Measurements from ENCODE around the gene TMPRSS9.

TMPRSS9 gene

GRCh38 chr19:2333027-2333806 lies 26.8 kb upstream of the TMPRSS9 start:
- Histone ChIP-seq H4K91ac (ENCODE audit: low read depth, low read length) (no peak overlapping the region), H3K79me2 (ENCODE audit: control insufficient read depth, insufficient read depth, low read length, poor library complexity) (peaks cover 9% of the 10 kb centered on the region), H3K9ac (ENCODE audit: low read length) (no peak overlapping the region), H2BK120ac (ENCODE audit: insufficient read depth, low read length, poor library complexity) (no peak overlapping the region), H3K27ac (ENCODE audit: low read depth, low read length) (no peak overlapping the region), H3K4me1 (ENCODE audit: control insufficient read depth in 1 of 2, insufficient read depth in 2 of 2, low read length in 2 of 2) (peaks cover 15 to 29% of the 10 kb centered on the region in 2 experiments), H2AK5ac (ENCODE audit: low read length) (no peak overlapping the region), H2BK5ac (ENCODE audit: low read depth, low read length, poor library complexity) (no peak overlapping the region), H3K14ac (ENCODE audit: low read length) (no peak overlapping the region), H3K79me1 (ENCODE audit: low read length) (peaks cover 7% of the 10 kb centered on the region), H2BK12ac (ENCODE audit: low read length) (no peak overlapping the region), H4K8ac (ENCODE audit: low read depth, low read length) (no peak overlapping the region), H2AFZ (ENCODE audit: insufficient read depth, low read length, poor library complexity) (no peak overlapping the region), H3K36me3 (ENCODE audit: control insufficient read depth in 1 of 2, insufficient read depth in 2 of 2, low read length in 2 of 2) (peaks cover 0 to 4% of the 10 kb centered on the region in 2 experiments), H3K4ac (ENCODE audit: low read depth, low read length) (no peak overlapping the region), H3K9me3 (ENCODE audit: insufficient read depth, low read depth, low read length) (peaks cover 9% of the 10 kb centered on the region), H3K27me3 (ENCODE audit: insufficient read depth, low read length) (no peaks in the 10 kb centered on the region), H3K4me3 (ENCODE audit: low read depth, low read length) (no peak overlapping the region), H4K12ac (ENCODE audit: low read depth, low read length) (no peak overlapping the region), H3K23ac (ENCODE audit: low read length) (no peak overlapping the region), H3K4me2 (ENCODE audit: low read length) (no peak overlapping the region), H3K18ac (ENCODE audit: low read length) (no peak overlapping the region)
- peak in 1 of 2 donors; percentile 55 for DNase-seq
- no CpG with 5 or more reads among the region's 27 CpGs for WGBS (ENCODE audit: extremely low coverage, insufficient coverage, insufficient read length)

GRCh38 chr19:2333807-2334211 lies 26.3 kb upstream of the TMPRSS9 start:
- Histone ChIP-seq H3K36me3 (ENCODE audit: control insufficient read depth in 1 of 2, insufficient read depth in 2 of 2, low read length in 2 of 2) (peaks cover 3 to 6% of the 10 kb centered on the region in 2 experiments), H3K14ac (ENCODE audit: low read length) (no peak overlapping the region), H4K91ac (ENCODE audit: low read depth, low read length) (no peak overlapping the region), H3K79me2 (ENCODE audit: control insufficient read depth, insufficient read depth, low read length, poor library complexity) (peaks cover 5% of the 10 kb centered on the region), H4K8ac (ENCODE audit: low read depth, low read length) (no peak overlapping the region), H3K18ac (ENCODE audit: low read length) (no peak overlapping the region), H3K79me1 (ENCODE audit: low read length) (peaks cover 2% of the 10 kb centered on the region), H3K4me3 (ENCODE audit: low read depth, low read length) (no peak overlapping the region), H2BK5ac (ENCODE audit: low read depth, low read length, poor library complexity) (no peak overlapping the region), H2AK5ac (ENCODE audit: low read length) (no peak overlapping the region), H2BK12ac (ENCODE audit: low read length) (no peak overlapping the region), H3K23ac (ENCODE audit: low read length) (no peak overlapping the region), H3K9ac (ENCODE audit: low read length) (no peak overlapping the region), H3K4ac (ENCODE audit: low read depth, low read length) (no peak overlapping the region), H2BK120ac (ENCODE audit: insufficient read depth, low read length, poor library complexity) (no peak overlapping the region), H2AFZ (ENCODE audit: insufficient read depth, low read length, poor library complexity) (no peak overlapping the region), H3K27me3 (ENCODE audit: insufficient read depth, low read length) (no peaks in the 10 kb centered on the region), H3K4me1 (ENCODE audit: control insufficient read depth in 1 of 2, insufficient read depth in 2 of 2, low read length in 2 of 2) (peaks cover 15 to 29% of the 10 kb centered on the region in 2 experiments), H3K4me2 (ENCODE audit: low read length) (no peak overlapping the region), H3K9me3 (ENCODE audit: insufficient read depth, low read depth, low read length) (peaks cover 9% of the 10 kb centered on the region), H4K12ac (ENCODE audit: low read depth, low read length) (no peak overlapping the region), H3K27ac (ENCODE audit: low read depth, low read length) (no peak overlapping the region)
- WGBS (ENCODE audit: extremely low coverage, insufficient coverage, insufficient read length): no CpG with 5 or more reads among the region's 11 CpGs
- no peak for DNase-seq

DNA sequence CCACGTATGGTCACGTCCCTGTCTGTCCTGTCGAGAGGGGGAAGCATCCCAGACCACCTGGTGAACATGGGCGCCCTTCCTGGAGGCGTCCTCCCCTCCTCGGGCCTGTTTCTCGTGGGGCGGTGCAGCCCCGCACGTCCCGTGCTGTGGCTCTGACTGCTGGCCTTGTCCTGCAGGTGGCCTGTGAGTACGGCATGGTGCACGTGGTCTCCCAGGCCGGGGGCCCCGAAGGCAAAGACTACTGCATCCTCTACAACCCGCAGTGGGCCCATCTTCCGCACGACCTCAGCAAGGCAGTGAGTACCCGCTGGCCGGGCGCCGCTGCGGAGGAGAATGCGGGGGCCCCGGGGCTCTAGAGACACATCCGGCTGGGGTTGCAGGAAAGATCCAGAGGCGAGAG lies 25.6 kb upstream of the TMPRSS9 start:
- no CpG with 5 or more reads among the region's 27 CpGs for WGBS (ENCODE audit: extremely low coverage, insufficient coverage, insufficient read length)

GRCh38 chr19:2334986-2335846 lies 24.8 kb upstream of the TMPRSS9 start:
- H4K8ac ChIP-seq (ENCODE audit: low read depth, low read length): no peak overlapping the region
- H3K4me1 ChIP-seq (ENCODE audit: control insufficient read depth in 1 of 2, insufficient read depth in 2 of 2, low read length in 2 of 2): peaks cover 9 to 19% of the 10 kb centered on the region in 2 experiments
- peaks cover 9% of the 10 kb centered on the region for H3K9me3 ChIP-seq (ENCODE audit: insufficient read depth, low read depth, low read length)
- H3K27ac ChIP-seq (ENCODE audit: low read depth, low read length): no peak overlapping the region
- DNase-seq: no peak
- no peak overlapping the region for H3K4me3 ChIP-seq (ENCODE audit: low read depth, low read length)
- no CpG with 5 or more reads among the region's 26 CpGs for WGBS (ENCODE audit: extremely low coverage, insufficient coverage, insufficient read length)
- H3K14ac ChIP-seq (ENCODE audit: low read length): no peak overlapping the region
- no peak overlapping the region for H4K12ac ChIP-seq (ENCODE audit: low read depth, low read length)
- no peak overlapping the region for H2BK5ac ChIP-seq (ENCODE audit: low read depth, low read length, poor library complexity)
- H3K36me3 ChIP-seq (ENCODE audit: control insufficient read depth in 1 of 2, insufficient read depth in 2 of 2, low read length in 2 of 2): peaks cover 12 to 19% of the 10 kb centered on the region in 2 experiments
- H3K4ac ChIP-seq (ENCODE audit: low read depth, low read length): no peak overlapping the region
- no peak overlapping the region for H3K9ac ChIP-seq (ENCODE audit: low read length)
- no peak overlapping the region for H3K18ac ChIP-seq (ENCODE audit: low read length)
- no peaks in the 10 kb centered on the region for H3K27me3 ChIP-seq (ENCODE audit: insufficient read depth, low read length)
- no peak overlapping the region for H4K91ac ChIP-seq (ENCODE audit: low read depth, low read length)
- H2BK120ac ChIP-seq (ENCODE audit: insufficient read depth, low read length, poor library complexity): no peak overlapping the region
- H3K79me1 ChIP-seq (ENCODE audit: low read length): no peaks in the 10 kb centered on the region
- H3K4me2 ChIP-seq (ENCODE audit: low read length): no peak overlapping the region
- no peak overlapping the region for H2BK12ac ChIP-seq (ENCODE audit: low read length)
- H3K79me2 ChIP-seq (ENCODE audit: control insufficient read depth, insufficient read depth, low read length, poor library complexity): no peaks in the 10 kb centered on the region
- no peak overlapping the region for H2AK5ac ChIP-seq (ENCODE audit: low read length)
- peak overlapping the region; percentile 11 for H3K23ac ChIP-seq (ENCODE audit: low read length)
- H2AFZ ChIP-seq (ENCODE audit: insufficient read depth, low read length, poor library complexity): no peak overlapping the region

More for the DNA sequence above, 25.6 kb upstream of the TMPRSS9 start:
- H2AFZ ChIP-seq (ENCODE audit: insufficient read depth, low read length, poor library complexity): no peak overlapping the region
- H2AK5ac ChIP-seq (ENCODE audit: low read length): no peak overlapping the region
- no peak overlapping the region for H2BK5ac ChIP-seq (ENCODE audit: low read depth, low read length, poor library complexity)
- H3K27me3 ChIP-seq (ENCODE audit: insufficient read depth, low read length): no peaks in the 10 kb centered on the region
- H3K4me1 ChIP-seq (ENCODE audit: control insufficient read depth in 1 of 2, insufficient read depth in 2 of 2, low read length in 2 of 2): peaks cover 11 to 24% of the 10 kb centered on the region in 2 experiments
- no peak overlapping the region for H2BK120ac ChIP-seq (ENCODE audit: insufficient read depth, low read length, poor library complexity)
- no peak overlapping the region for H3K23ac ChIP-seq (ENCODE audit: low read length)
- no peak overlapping the region for H4K8ac ChIP-seq (ENCODE audit: low read depth, low read length)
- no peak overlapping the region for H3K14ac ChIP-seq (ENCODE audit: low read length)
- peaks cover 9% of the 10 kb centered on the region for H3K9me3 ChIP-seq (ENCODE audit: insufficient read depth, low read depth, low read length)
- no peak overlapping the region for H3K27ac ChIP-seq (ENCODE audit: low read depth, low read length)
- no peak overlapping the region for H3K18ac ChIP-seq (ENCODE audit: low read length)
- H3K79me2 ChIP-seq (ENCODE audit: control insufficient read depth, insufficient read depth, low read length, poor library complexity): no peaks in the 10 kb centered on the region
- no peak overlapping the region for H4K12ac ChIP-seq (ENCODE audit: low read depth, low read length)
- H3K9ac ChIP-seq (ENCODE audit: low read length): no peak overlapping the region
- no peak overlapping the region for H3K4me3 ChIP-seq (ENCODE audit: low read depth, low read length)
- H4K91ac ChIP-seq (ENCODE audit: low read depth, low read length): no peak overlapping the region
- no peak for DNase-seq
- H3K79me1 ChIP-seq (ENCODE audit: low read length): no peaks in the 10 kb centered on the region
- H3K36me3 ChIP-seq (ENCODE audit: control insufficient read depth in 1 of 2, insufficient read depth in 2 of 2, low read length in 2 of 2): peaks cover 6 to 11% of the 10 kb centered on the region in 2 experiments
- no peak overlapping the region for H3K4me2 ChIP-seq (ENCODE audit: low read length)
- H2BK12ac ChIP-seq (ENCODE audit: low read length): no peak overlapping the region
- H3K4ac ChIP-seq (ENCODE audit: low read depth, low read length): no peak overlapping the region
